Measurements from ENCODE around the gene EFL1.

GRCh38 chr15:82113106-82113715 is 149.3 kb downstream of the EFL1 start:
- TF ChIP-seq FOSL1 (tag; conservative IDR thresholded peaks at IDR 0.05) = no peak
- no peak for TF ChIP-seq EZH2 (IDR thresholded peaks at IDR 0.05; ENCODE audit: borderline replicate concordance, low read depth, low read length)
- TF ChIP-seq RAD51 (IDR thresholded peaks at IDR 0.05; ENCODE audit: borderline replicate concordance, low read depth) = no peak
- TF ChIP-seq FOXK2 (conservative IDR thresholded peaks at IDR 0.05 in 1 of 2, IDR thresholded peaks at IDR 0.05 in 1 of 2; ENCODE audit: low read depth in 2 of 2) = no peak
- no peak for TF ChIP-seq MTA1 (IDR thresholded peaks at IDR 0.05; ENCODE audit: borderline replicate concordance)
- TF ChIP-seq TAF1 (IDR thresholded peaks at IDR 0.05; ENCODE audit: control insufficient read depth, extremely low read depth, insufficient read depth, low read length, severe bottlenecking) = no peak
- TF ChIP-seq PREB (CRISPR knock-in tag; IDR thresholded peaks at IDR 0.05) = no peak
- no peak for TF ChIP-seq NRF1 (conservative IDR thresholded peaks at IDR 0.05 in 1 of 2, IDR thresholded peaks at IDR 0.05 in 1 of 2)
- no peak for TF ChIP-seq YY1 (IDR thresholded peaks at IDR 0.05; ENCODE audit: borderline replicate concordance in 1 of 3, control insufficient read depth in 1 of 3, extremely low read depth in 1 of 3, insufficient read depth in 3 of 3, insufficient read length in 1 of 3, insufficient replicate concordance in 2 of 3, low read depth in 1 of 3, low read length in 2 of 3)
- no peak for TF ChIP-seq NR1H2 (CRISPR knock-in tag; IDR thresholded peaks at IDR 0.05)
- no peak for TF ChIP-seq TFAP4 (CRISPR knock-in tag; IDR thresholded peaks at IDR 0.05; ENCODE audit: borderline replicate concordance)
- no peak for TF ChIP-seq MYBL2 (IDR thresholded peaks at IDR 0.05; ENCODE audit: low read depth)
- TF ChIP-seq MYBL2 (CRISPR knock-in tag; IDR thresholded peaks at IDR 0.05; ENCODE audit: borderline replicate concordance) = no peak

All from K562 (cell line).